ENCODE results near the gene DUSP6. TPM values are rescaled to one million over a fixed set of nuclear protein-coding genes. Genes with fewer than 3 reads are reported as not detected.

The DUSP6 gene
- total and polyA plus RNA-seq, 2 of the 13 experiments (the other 11 are each of a cell fraction or from before 2014, with no cell fraction given) = 40.9 to 161 TPM

- TF ChIP-seq, protein P1, sequence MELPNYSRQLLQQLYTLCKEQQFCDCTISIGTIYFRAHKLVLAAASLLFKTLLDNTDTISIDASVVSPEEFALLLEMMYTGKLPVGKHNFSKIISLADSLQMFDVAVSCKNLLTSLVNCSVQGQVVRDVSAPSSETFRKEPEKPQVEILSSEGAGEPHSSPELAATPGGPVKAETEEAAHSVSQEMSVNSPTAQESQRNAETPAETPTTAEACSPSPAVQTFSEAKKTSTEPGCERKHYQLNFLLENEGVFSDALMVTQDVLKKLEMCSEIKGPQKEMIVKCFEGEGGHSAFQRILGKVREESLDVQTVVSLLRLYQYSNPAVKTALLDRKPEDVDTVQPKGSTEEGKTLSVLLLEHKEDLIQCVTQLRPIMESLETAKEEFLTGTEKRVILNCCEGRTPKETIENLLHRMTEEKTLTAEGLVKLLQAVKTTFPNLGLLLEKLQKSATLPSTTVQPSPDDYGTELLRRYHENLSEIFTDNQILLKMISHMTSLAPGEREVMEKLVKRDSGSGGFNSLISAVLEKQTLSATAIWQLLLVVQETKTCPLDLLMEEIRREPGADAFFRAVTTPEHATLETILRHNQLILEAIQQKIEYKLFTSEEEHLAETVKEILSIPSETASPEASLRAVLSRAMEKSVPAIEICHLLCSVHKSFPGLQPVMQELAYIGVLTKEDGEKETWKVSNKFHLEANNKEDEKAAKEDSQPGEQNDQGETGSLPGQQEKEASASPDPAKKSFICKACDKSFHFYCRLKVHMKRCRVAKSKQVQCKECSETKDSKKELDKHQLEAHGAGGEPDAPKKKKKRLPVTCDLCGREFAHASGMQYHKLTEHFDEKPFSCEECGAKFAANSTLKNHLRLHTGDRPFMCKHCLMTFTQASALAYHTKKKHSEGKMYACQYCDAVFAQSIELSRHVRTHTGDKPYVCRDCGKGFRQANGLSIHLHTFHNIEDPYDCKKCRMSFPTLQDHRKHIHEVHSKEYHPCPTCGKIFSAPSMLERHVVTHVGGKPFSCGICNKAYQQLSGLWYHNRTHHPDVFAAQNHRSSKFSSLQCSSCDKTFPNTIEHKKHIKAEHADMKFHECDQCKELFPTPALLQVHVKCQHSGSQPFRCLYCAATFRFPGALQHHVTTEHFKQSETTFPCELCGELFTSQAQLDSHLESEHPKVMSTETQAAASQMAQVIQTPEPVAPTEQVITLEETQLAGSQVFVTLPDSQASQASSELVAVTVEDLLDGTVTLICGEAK (IDR thresholded peaks at IDR 0.05) = no peak
- TF ChIP-seq, protein P1 (CRISPR knock-in tag; IDR thresholded peaks at IDR 0.05) = no peak
These were observed 32.7 kb downstream of the DUSP6 start (continued) for GRCh38 chr12:89319606-89320005.

DNA sequence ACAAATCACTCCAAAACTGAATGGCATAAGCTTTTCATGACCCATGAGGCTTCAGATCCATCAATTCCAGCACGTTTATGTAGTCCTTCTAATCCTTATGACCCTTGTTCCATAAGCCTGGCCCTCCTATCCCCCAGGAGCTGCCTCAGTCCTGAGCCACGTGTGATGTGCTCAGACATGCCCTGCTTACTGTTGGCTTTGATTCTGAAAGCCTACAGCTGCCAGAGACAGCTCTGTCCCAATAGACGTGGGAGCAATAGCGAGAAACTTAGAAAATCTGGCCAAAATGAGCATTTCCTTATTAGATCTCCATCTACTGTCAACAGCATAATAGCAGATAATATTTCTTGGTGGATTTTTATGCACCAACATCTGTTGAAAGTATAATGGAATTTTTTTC lies 33.2 kb downstream of the DUSP6 start:
- no peak overlapping the region for H3K4me3 ChIP-seq (replicated peaks in 1 of 3; ENCODE audit: insufficient read depth in 1 of 3, low read depth in 2 of 3, low read length in 3 of 3)
- H3K4me2 ChIP-seq (ENCODE audit: low read depth, low read length) = no peak overlapping the region
- no peak overlapping the region for H3K27ac ChIP-seq (ENCODE audit: extremely low read length, insufficient read depth, low read length)
- 44% methylated on average over 4 of the region's 4 CpGs for WGBS (ENCODE audit: low lambda C conversion rate)
- in situ Hi-C loops (cut with HindIII; ENCODE audit: extremely low pct_ligation_motif_present, low pct_unique_long_range_greater_than_20kb) (no loop called here), intact Hi-C loops (cut with micrococcal nuclease; ENCODE audit: unreplicated experiment) (no loop called here)
- no peaks in the 10 kb centered on the region for H3K9me3 ChIP-seq (ENCODE audit: low read length)
- no peaks in the 10 kb centered on the region; a peak in 1 of 5 replicates for H3K27me3 ChIP-seq (ENCODE audit: control insufficient read depth in 1 of 2, insufficient read depth in 2 of 2, low read length in 2 of 2)
- CTCF ChIA-PET (ENCODE audit: low intra/inter-chr PET ratio, low total read pairs) = no interaction called here
- FAIRE-seq (no peak), ATAC-seq (no peak), DNase-seq (ENCODE audit: low spot score) (no peak)
- peaks cover 35% of the 10 kb centered on the region for H3K4me1 ChIP-seq (ENCODE audit: insufficient read depth, low read length)
- no TSS peak for BruUV-seq (replicated peaks)
- no peaks in the 10 kb centered on the region for H3K79me2 ChIP-seq (ENCODE audit: insufficient read depth, low read length)
- H3K9ac ChIP-seq (ENCODE audit: insufficient read depth, low read depth, low read length) = no peak overlapping the region
- no peaks in the 10 kb centered on the region for H4K20me1 ChIP-seq (ENCODE audit: insufficient read depth, low read length)
- H3K36me3 ChIP-seq (replicated peaks in 1 of 2; ENCODE audit: control insufficient read depth in 1 of 2, insufficient read depth in 2 of 2, low read length in 2 of 2) = no peaks in the 10 kb centered on the region
- no peak overlapping the region for H2AFZ ChIP-seq (ENCODE audit: low read length)
- TF ChIP-seq, protein P2, sequence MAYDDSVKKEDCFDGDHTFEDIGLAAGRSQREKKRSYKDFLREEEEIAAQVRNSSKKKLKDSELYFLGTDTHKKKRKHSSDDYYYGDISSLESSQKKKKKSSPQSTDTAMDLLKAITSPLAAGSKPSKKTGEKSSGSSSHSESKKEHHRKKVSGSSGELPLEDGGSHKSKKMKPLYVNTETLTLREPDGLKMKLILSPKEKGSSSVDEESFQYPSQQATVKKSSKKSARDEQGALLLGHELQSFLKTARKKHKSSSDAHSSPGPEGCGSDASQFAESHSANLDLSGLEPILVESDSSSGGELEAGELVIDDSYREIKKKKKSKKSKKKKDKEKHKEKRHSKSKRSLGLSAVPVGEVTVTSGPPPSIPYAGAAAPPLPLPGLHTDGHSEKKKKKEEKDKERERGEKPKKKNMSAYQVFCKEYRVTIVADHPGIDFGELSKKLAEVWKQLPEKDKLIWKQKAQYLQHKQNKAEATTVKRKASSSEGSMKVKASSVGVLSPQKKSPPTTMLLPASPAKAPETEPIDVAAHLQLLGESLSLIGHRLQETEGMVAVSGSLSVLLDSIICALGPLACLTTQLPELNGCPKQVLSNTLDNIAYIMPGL (CRISPR knock-in tag; IDR thresholded peaks at IDR 0.05; ENCODE audit: borderline replicate concordance in 1 of 2, low read depth in 1 of 2) = no peak
- no peak for TF ChIP-seq ZNF792 (CRISPR knock-in tag; IDR thresholded peaks at IDR 0.05)
- 0 out of 2 replicates have a peak, but pooled peaks have one; percentile 16 for TF ChIP-seq MAX (IDR thresholded peaks at IDR 0.05)
- POLR2A ChIA-PET = no interaction called here
